Testis (tissue), 3 donors: ENCODE data around the gene CROCC2. TPM values are rescaled to one million over a fixed set of nuclear protein-coding genes. Genes with fewer than 3 reads are reported as not detected.
A peak's percentile ranks its signal among the peaks of the same experiment; 100 is the strongest.

Experiments
- DNase-seq: peaks from one replicate; pipeline ENCODE4 v3.0.0-alpha.2; 2019
- H3K27ac ChIP-seq, 2 donors: fragments of 200-600 bp; sonication (generic); one replicate each; pipeline ENCODE4 v1.5.1; 2019
- H3K27me3 ChIP-seq: fragments of 200-600 bp; sonication (generic); one replicate; pipeline ENCODE4 v1.5.1; 2019
- H3K36me3 ChIP-seq: fragments of 200-600 bp; sonication (generic); one replicate; pipeline ENCODE4 v1.5.1; 2017; ENCODE audit warnings: low read depth; ENCODE audit errors: missing control alignments
- H3K4me1 ChIP-seq: fragments of 200-600 bp; sonication (generic); one replicate; pipeline ENCODE4 v1.5.1; 2019
- H3K4me3 ChIP-seq, 2 donors: fragments of 200-600 bp; sonication (generic); one replicate each; pipeline ENCODE4 v1.5.1; 2017 to 2019
- H3K9me3 ChIP-seq: fragments of 200-600 bp; sonication (generic); one replicate; pipeline ENCODE4 v1.5.1; 2017
- POLR2A ChIP-seq: fragments of 450-650 bp; IDR thresholded peaks from one replicate; pipeline ENCODE4 v1.6.1; 2017; ENCODE audit warnings: antibody characterized with exemption, mild to moderate bottlenecking, moderate library complexity
- WGBS, 2 donors: methylation state at CpG; one replicate each; pipeline ENCODE4 v1.1.5; 2018; 5-methylcytosine and 5-hydroxymethylcytosine counted together
- intact Hi-C: fragments of 100-400 bp; cut with DNase I; formaldehyde crosslinking; loops from one replicate; pipeline ENCODE4 v1.15.1; 2023; ENCODE audit warnings: low total_unique reads
- polyA plus RNA-seq: library from polyadenylated mRNA; stranded (reverse); fragments of 350-450 nt; fragmentation: Illumina TruSeq; extraction: RNeasy Lipid Tissue Mini Kit (QIAGEN cat#74804); gene quantifications from one replicate; pipeline ENCODE4 v1.2.3, GENCODE V29; 2014; ENCODE audit warnings: low read depth, low replicate concordance; ENCODE audit not compliant: insufficient read depth
- total RNA-seq, 2 donors: library from RNA; depleted of rRNA; stranded (reverse); fragments of >200 nt; gene quantifications; one replicate each; pipeline ENCODE4 v1.2.3, GENCODE V29; 2016
- TF ChIP-seq, protein P1 (sequence below), 3 experiments: fragments of 450-650 bp in 2 of 3; fragments of 200-600 bp in 1 of 3; sonication (generic) in 1 of 3; IDR thresholded peaks; one replicate each; pipeline ENCODE4 v1.5.1; 2016 to 2019; ENCODE audit warnings: antibody characterized with exemption in 3 of 3, mild to moderate bottlenecking in 2 of 3, moderate library complexity in 1 of 3

CROCC2 gene
- total and polyA plus RNA-seq, 3 donors from 2014 or later, result 0.43 to 0.55 (median 0.51) TPM

DNA sequence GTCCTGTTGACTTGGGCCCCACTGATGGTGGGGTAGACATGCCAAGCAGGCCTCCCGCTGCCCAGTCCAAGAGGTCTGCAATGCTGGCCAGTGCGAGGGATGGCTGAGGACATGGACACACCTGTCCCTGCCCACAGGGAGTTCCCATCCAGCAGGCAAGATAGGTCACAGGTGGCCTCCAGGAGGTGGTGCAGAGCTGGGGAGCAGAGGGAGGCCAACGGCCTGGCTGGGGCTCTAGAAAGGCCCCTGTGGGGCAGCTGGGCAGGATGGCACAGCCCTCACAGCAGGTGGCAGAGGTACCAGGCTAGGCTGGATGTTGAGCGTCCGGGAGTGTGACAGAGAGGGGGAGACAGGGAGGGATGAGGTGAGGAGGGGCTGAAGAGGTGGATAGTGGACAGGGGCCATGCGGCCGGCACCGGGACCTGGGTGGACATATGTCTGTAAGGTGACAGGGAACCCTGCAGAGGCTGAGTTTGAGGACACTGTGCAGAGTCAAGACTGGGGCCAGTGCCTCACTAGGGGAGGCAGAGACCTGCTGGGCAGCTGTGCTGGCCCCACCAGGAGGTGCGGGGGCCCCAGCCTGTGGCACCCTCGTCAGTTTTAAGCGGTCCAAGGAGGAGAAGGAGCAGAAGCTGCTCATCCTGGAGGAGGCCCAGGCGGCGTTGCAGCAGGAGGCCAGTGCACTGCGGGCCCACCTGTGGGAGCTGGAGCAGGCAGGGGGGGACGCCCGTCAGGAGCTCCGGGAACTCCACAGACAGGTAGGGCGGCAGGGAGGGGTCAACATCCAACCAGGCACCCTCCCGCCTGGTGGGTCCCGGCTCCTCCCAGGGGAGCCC lies 58.0 kb downstream of the CROCC2 start:
- no peak overlapping the region for H3K4me3 ChIP-seq
- H3K9me3 ChIP-seq, result no peaks in the 10 kb centered on the region
- DNase-seq, result peak; percentile 13
- H3K27ac ChIP-seq, result no peak overlapping the region
- intact Hi-C loops, result no loop called here
- H3K27me3 ChIP-seq, result no peaks in the 10 kb centered on the region
- H3K4me1 ChIP-seq, result peaks cover 52% of the 10 kb centered on the region
- 94 to 100% methylated on average over 5 to 20 of the region's 20 CpGs for WGBS, 2 donors
- H3K36me3 ChIP-seq, result no peaks in the 10 kb centered on the region
- TF ChIP-seq POLR2A, result no peak
- TF ChIP-seq, protein P1, sequence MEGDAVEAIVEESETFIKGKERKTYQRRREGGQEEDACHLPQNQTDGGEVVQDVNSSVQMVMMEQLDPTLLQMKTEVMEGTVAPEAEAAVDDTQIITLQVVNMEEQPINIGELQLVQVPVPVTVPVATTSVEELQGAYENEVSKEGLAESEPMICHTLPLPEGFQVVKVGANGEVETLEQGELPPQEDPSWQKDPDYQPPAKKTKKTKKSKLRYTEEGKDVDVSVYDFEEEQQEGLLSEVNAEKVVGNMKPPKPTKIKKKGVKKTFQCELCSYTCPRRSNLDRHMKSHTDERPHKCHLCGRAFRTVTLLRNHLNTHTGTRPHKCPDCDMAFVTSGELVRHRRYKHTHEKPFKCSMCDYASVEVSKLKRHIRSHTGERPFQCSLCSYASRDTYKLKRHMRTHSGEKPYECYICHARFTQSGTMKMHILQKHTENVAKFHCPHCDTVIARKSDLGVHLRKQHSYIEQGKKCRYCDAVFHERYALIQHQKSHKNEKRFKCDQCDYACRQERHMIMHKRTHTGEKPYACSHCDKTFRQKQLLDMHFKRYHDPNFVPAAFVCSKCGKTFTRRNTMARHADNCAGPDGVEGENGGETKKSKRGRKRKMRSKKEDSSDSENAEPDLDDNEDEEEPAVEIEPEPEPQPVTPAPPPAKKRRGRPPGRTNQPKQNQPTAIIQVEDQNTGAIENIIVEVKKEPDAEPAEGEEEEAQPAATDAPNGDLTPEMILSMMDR (IDR thresholded peaks at IDR 0.05), result no peak

DNA sequence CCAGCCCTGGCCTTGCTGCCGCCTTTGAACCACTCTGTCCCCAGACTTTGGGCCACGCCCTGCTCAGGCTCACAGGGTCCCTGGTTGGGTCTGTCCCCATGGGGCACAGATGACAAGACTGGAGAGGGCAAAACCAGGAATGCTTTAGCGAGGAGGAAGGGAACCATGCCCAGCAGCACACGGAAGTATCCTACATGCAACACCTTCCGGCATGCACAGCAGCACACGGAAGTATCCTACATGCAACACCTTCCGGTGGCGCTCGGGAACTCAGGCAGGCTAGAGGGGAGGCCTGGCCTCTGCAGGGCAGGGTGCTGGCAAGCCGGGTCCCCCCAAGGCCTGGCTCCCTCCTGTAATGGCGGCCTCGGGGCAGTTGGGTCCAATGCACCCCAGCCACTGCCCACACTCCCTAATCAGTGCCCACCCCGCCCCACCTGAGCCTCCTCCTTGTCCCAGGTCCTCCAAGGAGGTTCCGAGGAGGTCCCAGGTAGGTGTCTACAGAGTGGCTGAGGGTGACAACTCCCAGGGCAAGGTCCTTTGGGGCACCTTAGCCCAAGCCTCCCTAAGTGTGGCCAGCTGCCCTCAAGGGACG lies 58.7 kb downstream of the CROCC2 start:
- DNase-seq, result peak; percentile 12
- H3K9me3 ChIP-seq, result no peaks in the 10 kb centered on the region
- intact Hi-C loops, result no loop called here
- H3K27me3 ChIP-seq, result no peaks in the 10 kb centered on the region
- no peak overlapping the region for H3K4me3 ChIP-seq
- H3K27ac ChIP-seq, result no peak overlapping the region
- TF ChIP-seq, protein P1 (IDR thresholded peaks at IDR 0.05), result no peak
- peaks cover 47% of the 10 kb centered on the region for H3K4me1 ChIP-seq
- no peaks in the 10 kb centered on the region for H3K36me3 ChIP-seq
- WGBS, 2 donors, result 92 to 97% methylated on average over 6 to 15 of the region's 15 CpGs

DNA sequence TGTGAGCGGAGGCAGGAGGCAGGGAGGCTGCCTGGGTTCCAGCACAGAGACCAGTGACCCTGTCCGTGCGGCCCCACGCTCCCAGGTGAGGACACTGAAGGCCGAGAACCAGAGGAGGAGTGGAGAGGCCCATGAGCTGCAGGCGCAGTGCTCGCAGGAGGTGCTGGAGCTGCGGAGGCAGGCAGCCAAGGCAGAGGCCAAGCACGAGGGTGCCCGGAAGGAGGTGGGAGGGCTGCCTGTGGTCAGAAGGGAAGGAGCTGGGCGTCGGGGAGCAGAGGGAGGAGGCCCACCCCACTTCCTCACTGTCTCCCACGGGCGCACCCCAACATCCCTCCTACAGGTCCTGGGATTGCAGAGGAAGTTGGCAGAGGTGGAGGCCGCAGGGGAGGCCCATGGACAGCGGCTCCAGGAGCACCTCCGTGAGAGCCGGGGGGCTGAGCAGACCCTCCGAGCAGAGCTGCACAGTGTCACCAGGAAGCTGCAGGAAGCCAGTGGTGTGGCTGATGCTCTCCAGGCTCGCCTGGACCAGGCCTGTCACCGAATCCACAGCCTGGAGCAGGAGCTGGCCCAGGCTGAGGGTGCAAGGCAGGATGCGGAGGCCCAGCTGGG lies 59.3 kb downstream of the CROCC2 start:
- Histone ChIP-seq H3K36me3 (no peaks in the 10 kb centered on the region), H3K27ac (no peak overlapping the region), H3K9me3 (no peaks in the 10 kb centered on the region), H3K4me1 (peaks cover 41% of the 10 kb centered on the region), H3K4me3 (no peak overlapping the region), H3K27me3 (no peaks in the 10 kb centered on the region)
- TF ChIP-seq, protein P1 (IDR thresholded peaks at IDR 0.05), result no peak
- TF ChIP-seq POLR2A, result no peak
- intact Hi-C loops, result no loop called here
- DNase-seq, result peak; percentile 58
- 70 to 84% methylated on average over 14 to 22 of the region's 22 CpGs for WGBS, 2 donors

DNA sequence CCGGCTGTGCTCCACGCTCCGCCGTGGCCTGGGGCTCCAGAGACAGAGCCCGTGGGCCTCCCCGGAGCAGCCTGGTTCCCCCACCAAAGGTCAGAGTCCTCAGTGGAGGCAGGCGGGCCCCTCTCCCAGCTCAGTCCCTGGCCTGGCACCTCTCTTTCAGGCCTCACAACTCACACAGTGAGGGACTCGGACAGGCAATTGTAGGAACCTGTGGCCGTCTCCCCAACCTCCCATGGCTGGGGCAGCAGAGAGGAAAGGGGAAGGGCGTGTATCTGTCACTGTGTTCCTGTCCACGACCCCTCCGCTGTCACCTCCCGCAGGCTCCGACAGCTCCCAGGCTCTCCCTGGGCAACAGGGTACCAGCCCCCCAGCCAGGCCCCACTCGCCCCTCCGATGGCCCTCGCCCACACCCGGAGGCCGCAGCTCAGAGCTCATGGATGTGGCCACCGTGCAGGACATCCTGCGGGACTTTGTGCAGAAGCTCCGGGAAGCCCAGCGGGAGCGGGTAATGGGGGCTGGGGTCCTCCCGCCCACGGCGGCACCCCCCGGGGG lies 59.8 kb downstream of the CROCC2 start:
- no peaks in the 10 kb centered on the region for H3K9me3 ChIP-seq
- H3K36me3 ChIP-seq, result no peaks in the 10 kb centered on the region
- intact Hi-C loops, result no loop called here
- no peak overlapping the region for H3K27ac ChIP-seq
- WGBS, 2 donors, result 88 to 98% methylated on average over 8 to 27 of the region's 28 CpGs
- H3K27me3 ChIP-seq, result no peaks in the 10 kb centered on the region
- DNase-seq, result peak; percentile 11
- peaks cover 35% of the 10 kb centered on the region for H3K4me1 ChIP-seq
- TF ChIP-seq POLR2A, result no peak
- TF ChIP-seq, protein P1 (IDR thresholded peaks at IDR 0.05), result no peak
- no peak overlapping the region for H3K4me3 ChIP-seq
